Spleen (tissue), 11 donors: ENCODE results near the gene ERICH3. TPM values are rescaled to one million over a fixed set of nuclear protein-coding genes. Genes with fewer than 3 reads are reported as not detected.

ENCODE experiments used
- DNase-seq: peaks from one replicate; pipeline ENCODE4 v3.0.0-alpha.2; 2020
- H3K27ac ChIP-seq, 8 donors: fragments of 200-600 bp; sonication (generic) in 7 of 8; 1 replicate in 4 of 8; 2 replicates in 4 of 8; pipeline versions ENCODE4 v1.5.0 to v1.8.0; 2016 to 2021; ENCODE audit warnings: inconsistent platforms in 4 of 8, mild to moderate bottlenecking in 4 of 8, moderate library complexity in 1 of 8
- H3K27me3 ChIP-seq, 7 donors: fragments of 200-600 bp; sonication (generic) in 6 of 7; replicated peaks in 1 of 7; 1 replicate in 4 of 7; 2 replicates in 3 of 7; pipeline versions ENCODE4 v1.5.0 to v1.8.0; 2016 to 2021; ENCODE audit warnings: inconsistent platforms in 3 of 7, mild to moderate bottlenecking in 1 of 7
- H3K36me3 ChIP-seq, 6 donors: fragments of 200-600 bp; sonication (generic) in 5 of 6; 1 replicate in 4 of 6; 2 replicates in 2 of 6; pipeline versions ENCODE4 v1.5.0 to v1.8.0; 2016 to 2021; ENCODE audit warnings: inconsistent platforms in 2 of 6
- H3K4me1 ChIP-seq, 6 donors: fragments of 200-600 bp; sonication (generic) in 5 of 6; 1 replicate in 3 of 6; 2 replicates in 3 of 6; pipeline versions ENCODE4 v1.5.0 to v1.8.0; 2016 to 2021; ENCODE audit warnings: inconsistent platforms in 3 of 6
- H3K4me3 ChIP-seq, 8 donors: fragments of 200-600 bp; sonication (generic) in 7 of 8; 1 replicate in 4 of 8; 2 replicates in 4 of 8; pipeline versions ENCODE4 v1.5.0 to v1.8.0; 2016 to 2021; ENCODE audit warnings: inconsistent platforms in 4 of 8, mild to moderate bottlenecking in 4 of 8, moderate library complexity in 2 of 8
- H3K9me3 ChIP-seq, 8 donors: fragments of 200-600 bp; sonication (generic) in 7 of 8; 1 replicate in 4 of 8; 2 replicates in 4 of 8; pipeline versions ENCODE4 v1.5.0 to v1.8.0; 2016 to 2021; ENCODE audit warnings: inconsistent platforms in 4 of 8
- POLR2A ChIP-seq, 3 donors: fragments of 450-650 bp; IDR thresholded peaks; one replicate each; pipeline ENCODE4 v1.5.1; 2017; ENCODE audit warnings: antibody characterized with exemption in 3 of 3, mild to moderate bottlenecking in 1 of 3
- POLR2AphosphoS5 ChIP-seq, 3 donors: sonication (generic); formaldehyde crosslinking; IDR thresholded peaks; one replicate each; pipeline ENCODE4 v1.5.1; 2017; ENCODE audit warnings: antibody characterized with exemption in 3 of 3
- WGBS, 5 donors: extraction: QIAGEN DNeasy Blood & Tissue Kit in 3 of 5; methylation state at CpG; one replicate each; pipeline versions ENCODE4 v1.1.5 to v1.1.7; 2013 to 2018; 5-methylcytosine and 5-hydroxymethylcytosine counted together
- intact Hi-C: fragments of 100-400 bp; cut with DNase I; formaldehyde crosslinking; loops from one replicate; pipeline ENCODE4 v1.15.0; 2023; ENCODE audit warnings: low total_unique reads
- polyA plus RNA-seq, 3 donors: library from polyadenylated mRNA; stranded (reverse); fragments of 200-250 nt; gene quantifications; one replicate each; pipeline ENCODE4 v1.2.1, GENCODE V29; 2013
- total RNA-seq, 7 donors: library from RNA; depleted of rRNA in 3 of 7; stranded (reverse); fragments of >200 nt in 3 of 7; fragmentation: NEBNext Ultra II Directional in 4 of 7; extraction: Animal tissue kit (Norgen Biotek cat#: 25700) in 4 of 7; gene quantifications; one replicate each; pipeline versions ENCODE4 v1.1.0 to v1.2.1, GENCODE V29; 2016 to 2021
- TF ChIP-seq, protein P1 (sequence below), 11 experiments: fragments of 200-600 bp in 7 of 11; fragments of 450-650 bp in 4 of 11; sonication (generic) in 4 of 11; IDR thresholded peaks in 8 of 11; conservative IDR thresholded peaks in 3 of 11; 1 replicate in 7 of 11; 2 replicates in 4 of 11; pipeline versions ENCODE4 v1.4.0 to v1.8.0; 2016 to 2021; ENCODE audit warnings: antibody characterized with exemption in 11 of 11, inconsistent platforms in 4 of 11, mild to moderate bottlenecking in 1 of 11
- donor health status: healthy with polysubstance abuse.
- donor health status: DM: no; HTN: no; CAD: no; lungs with moderate emphysema.
- donor health status: DM: no; HTN: no; CAD: no.
- donor health status: Bipolar disorder and iron deficiency.
- donor health status: healthy.
- donor health status: DM: no; HTN: no; CAD: no.
- donor health status: DM: yes; HTN: yes; CAD: no.

The ERICH3 gene
- total and polyA plus RNA-seq, 10 donors: 0.15 to 0.65 (median 0.35) TPM; not detected in 1

DNA sequence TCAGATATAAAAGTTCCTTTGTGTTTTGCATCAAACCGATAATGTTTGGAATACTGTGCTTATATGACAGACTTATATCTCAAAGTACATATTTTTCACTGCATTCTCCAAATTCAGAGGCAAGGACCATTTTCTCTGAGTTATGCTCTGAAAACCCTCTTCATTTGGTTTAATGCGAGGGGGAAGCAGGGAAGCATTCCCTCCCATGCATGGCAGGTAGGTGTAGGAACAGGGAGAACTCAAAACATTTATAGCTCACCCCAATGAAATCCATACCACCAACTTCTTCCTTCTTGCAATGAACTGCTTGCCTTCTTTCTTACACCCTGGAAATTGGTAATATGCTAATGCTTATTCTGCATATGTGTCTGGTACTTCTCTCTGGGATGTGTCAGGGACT, 10.7 kb upstream of the ERICH3 start:
- no peaks in the 10 kb centered on the region for H3K4me1 ChIP-seq
- no peak overlapping the region for H3K4me3 ChIP-seq
- intact Hi-C loops: no loop called here
- no peaks in the 10 kb centered on the region for H3K27me3 ChIP-seq
- DNase-seq: no peak
- no peaks in the 10 kb centered on the region for H3K9me3 ChIP-seq
- H3K36me3 ChIP-seq: no peaks in the 10 kb centered on the region
- 85 to 100% (median 94%) methylated on average over 2 of the region's 2 CpGs for WGBS, 5 donors
- H3K27ac ChIP-seq: no peak overlapping the region
- TF ChIP-seq POLR2AphosphoS5 (IDR thresholded peaks at IDR 0.05) (no peak), POLR2A (IDR thresholded peaks at IDR 0.05) (no peak)
- TF ChIP-seq, protein P1, sequence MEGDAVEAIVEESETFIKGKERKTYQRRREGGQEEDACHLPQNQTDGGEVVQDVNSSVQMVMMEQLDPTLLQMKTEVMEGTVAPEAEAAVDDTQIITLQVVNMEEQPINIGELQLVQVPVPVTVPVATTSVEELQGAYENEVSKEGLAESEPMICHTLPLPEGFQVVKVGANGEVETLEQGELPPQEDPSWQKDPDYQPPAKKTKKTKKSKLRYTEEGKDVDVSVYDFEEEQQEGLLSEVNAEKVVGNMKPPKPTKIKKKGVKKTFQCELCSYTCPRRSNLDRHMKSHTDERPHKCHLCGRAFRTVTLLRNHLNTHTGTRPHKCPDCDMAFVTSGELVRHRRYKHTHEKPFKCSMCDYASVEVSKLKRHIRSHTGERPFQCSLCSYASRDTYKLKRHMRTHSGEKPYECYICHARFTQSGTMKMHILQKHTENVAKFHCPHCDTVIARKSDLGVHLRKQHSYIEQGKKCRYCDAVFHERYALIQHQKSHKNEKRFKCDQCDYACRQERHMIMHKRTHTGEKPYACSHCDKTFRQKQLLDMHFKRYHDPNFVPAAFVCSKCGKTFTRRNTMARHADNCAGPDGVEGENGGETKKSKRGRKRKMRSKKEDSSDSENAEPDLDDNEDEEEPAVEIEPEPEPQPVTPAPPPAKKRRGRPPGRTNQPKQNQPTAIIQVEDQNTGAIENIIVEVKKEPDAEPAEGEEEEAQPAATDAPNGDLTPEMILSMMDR (IDR thresholded peaks at IDR 0.05 in 8 of 11, conservative IDR thresholded peaks at IDR 0.05 in 3 of 11): no peak

DNA sequence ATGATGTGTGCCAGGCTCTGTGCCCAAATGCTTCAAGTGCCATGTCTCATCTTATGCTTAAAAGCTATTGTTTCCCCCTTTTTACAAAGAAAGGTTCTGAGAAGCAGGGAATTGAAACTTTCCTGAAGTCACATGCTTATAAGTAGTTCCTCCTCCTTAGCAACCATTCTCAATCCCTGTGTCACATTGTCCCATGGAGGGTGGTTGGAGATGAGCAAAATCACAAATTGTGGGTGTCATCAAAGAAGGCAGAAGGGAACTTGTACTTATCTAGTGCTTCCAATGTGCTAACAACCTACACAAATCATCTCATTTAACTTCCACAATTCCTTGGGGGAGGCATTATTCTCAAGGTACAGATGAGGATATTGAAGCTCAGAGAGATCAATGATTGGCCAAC, 10.1 kb upstream of the ERICH3 start:
- intact Hi-C loops: no loop called here
- Histone ChIP-seq H3K4me3 (no peak overlapping the region), H3K4me1 (no peaks in the 10 kb centered on the region), H3K27ac (no peak overlapping the region), H3K9me3 (no peaks in the 10 kb centered on the region), H3K27me3 (no peaks in the 10 kb centered on the region), H3K36me3 (no peaks in the 10 kb centered on the region)
- DNase-seq: no peak
- TF ChIP-seq POLR2AphosphoS5 (IDR thresholded peaks at IDR 0.05) (no peak), POLR2A (IDR thresholded peaks at IDR 0.05) (no peak)
- TF ChIP-seq, protein P1 (IDR thresholded peaks at IDR 0.05 in 8 of 11, conservative IDR thresholded peaks at IDR 0.05 in 3 of 11): no peak

DNA sequence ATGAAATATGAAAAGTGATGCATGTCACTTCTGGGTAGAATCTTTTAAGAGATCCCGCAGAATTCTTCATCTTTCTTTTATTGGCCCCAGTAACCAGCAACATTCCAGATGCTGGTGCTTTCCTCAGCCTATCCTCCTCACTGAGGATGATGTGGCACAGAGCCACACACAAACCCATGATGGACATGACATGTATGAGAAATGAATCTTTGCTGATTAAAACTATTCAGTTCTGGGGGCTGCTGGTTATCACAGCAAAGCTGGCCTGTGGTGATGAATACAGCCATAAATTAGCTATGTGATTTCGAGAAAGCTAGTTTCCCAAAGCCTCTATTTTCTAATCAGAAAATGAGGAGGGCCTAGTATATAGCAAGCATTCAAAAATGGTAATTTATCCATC, 8.3 kb upstream of the ERICH3 start:
- no peaks in the 10 kb centered on the region for H3K27me3 ChIP-seq
- H3K27ac ChIP-seq: no peak overlapping the region
- no peak for DNase-seq
- intact Hi-C loops: no loop called here
- H3K4me3 ChIP-seq: no peak overlapping the region
- H3K4me1 ChIP-seq: no peaks in the 10 kb centered on the region
- TF ChIP-seq POLR2AphosphoS5 (IDR thresholded peaks at IDR 0.05) (no peak), POLR2A (IDR thresholded peaks at IDR 0.05) (no peak)
- TF ChIP-seq, protein P1 (IDR thresholded peaks at IDR 0.05 in 8 of 11, conservative IDR thresholded peaks at IDR 0.05 in 3 of 11): no peak
- H3K36me3 ChIP-seq: no peaks in the 10 kb centered on the region
- H3K9me3 ChIP-seq: no peaks in the 10 kb centered on the region
- WGBS, 5 donors: 45 to 96% (median 79%) methylated on average over 2 of the region's 2 CpGs

DNA sequence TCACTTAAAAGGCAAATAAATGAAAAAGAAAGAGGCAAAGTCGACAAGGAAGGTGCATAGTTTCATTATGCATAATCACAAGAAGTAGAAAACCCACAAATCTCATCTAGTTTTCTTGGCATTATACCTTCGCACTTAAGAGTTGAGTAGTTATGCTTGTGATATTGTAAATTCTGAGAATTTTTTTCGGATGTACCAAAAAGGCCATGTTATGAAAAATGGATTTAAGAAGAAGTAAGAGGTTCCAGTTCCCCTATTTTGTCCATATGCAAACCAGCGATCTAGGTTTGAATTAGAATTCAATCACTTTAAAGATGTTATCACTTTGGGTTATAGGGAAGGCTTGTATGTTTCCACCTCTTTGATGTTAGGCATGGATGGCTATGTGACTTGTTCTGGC, 7.9 kb upstream of the ERICH3 start:
- H3K27me3 ChIP-seq: no peaks in the 10 kb centered on the region
- no peaks in the 10 kb centered on the region for H3K4me1 ChIP-seq
- no peaks in the 10 kb centered on the region for H3K9me3 ChIP-seq
- TF ChIP-seq POLR2A (IDR thresholded peaks at IDR 0.05): no peak
- TF ChIP-seq POLR2AphosphoS5 (IDR thresholded peaks at IDR 0.05): no peak
- TF ChIP-seq, protein P1 (IDR thresholded peaks at IDR 0.05 in 8 of 11, conservative IDR thresholded peaks at IDR 0.05 in 3 of 11): no peak
- H3K4me3 ChIP-seq: no peak overlapping the region
- no peaks in the 10 kb centered on the region for H3K36me3 ChIP-seq
- no peak for DNase-seq
- intact Hi-C loops: no loop called here
- 63 to 73% (median 70%) methylated on average over 4 of the region's 4 CpGs for WGBS, 5 donors
- no peak overlapping the region for H3K27ac ChIP-seq
